ENCODE results near the gene PITPNC1.
A peak's percentile ranks its signal among the peaks of the same experiment; 100 is the strongest.

PITPNC1 gene

GRCh38 chr17:67439269-67439668 lies 62.2 kb downstream of the PITPNC1 start:
- TF ChIP-seq REST (IDR thresholded peaks at IDR 0.05; ENCODE audit: insufficient read depth in 1 of 2, low read depth in 2 of 2, low read length in 2 of 2) (no peak), FOXP2 (optimal IDR thresholded peaks at IDR 0.05; ENCODE audit: borderline replicate concordance, extremely low read depth, extremely low read length, insufficient read depth) (no peak), TAF1 (IDR thresholded peaks at IDR 0.05; ENCODE audit: borderline replicate concordance, insufficient read depth, low read length) (no peak), SIN3A (IDR thresholded peaks at IDR 0.05; ENCODE audit: borderline replicate concordance, insufficient read depth, low read length) (no peak), POLR2AphosphoS5 (IDR thresholded peaks at IDR 0.05; ENCODE audit: low read depth, low read length) (no peak)

GRCh38 chr17:67440277-67441051 lies 63.4 kb downstream of the PITPNC1 start:
- TF ChIP-seq REST (IDR thresholded peaks at IDR 0.05; ENCODE audit: insufficient read depth in 1 of 2, low read depth in 2 of 2, low read length in 2 of 2) = no peak
- no peak for TF ChIP-seq SIN3A (IDR thresholded peaks at IDR 0.05; ENCODE audit: borderline replicate concordance, insufficient read depth, low read length)
- TF ChIP-seq POLR2AphosphoS5 (IDR thresholded peaks at IDR 0.05; ENCODE audit: low read depth, low read length) = no peak
- TF ChIP-seq FOXP2 (optimal IDR thresholded peaks at IDR 0.05; ENCODE audit: borderline replicate concordance, extremely low read depth, extremely low read length, insufficient read depth) = no peak
- TF ChIP-seq TAF1 (IDR thresholded peaks at IDR 0.05; ENCODE audit: borderline replicate concordance, insufficient read depth, low read length) = no peak

- TF ChIP-seq SIN3A (IDR thresholded peaks at IDR 0.05; ENCODE audit: borderline replicate concordance, insufficient read depth, low read length) = peak; percentile 40; the same call in 1 of the 2 replicates
- TF ChIP-seq FOXP2 (optimal IDR thresholded peaks at IDR 0.05; ENCODE audit: borderline replicate concordance, extremely low read depth, extremely low read length, insufficient read depth) = peak; percentile 89
- no peak for TF ChIP-seq TAF1 (IDR thresholded peaks at IDR 0.05; ENCODE audit: borderline replicate concordance, insufficient read depth, low read length)
- TF ChIP-seq POLR2AphosphoS5 (IDR thresholded peaks at IDR 0.05; ENCODE audit: low read depth, low read length) = 0 out of 2 replicates have a peak, but pooled peaks have one; percentile 21
- no peak; a peak in 1 of 4 replicates for TF ChIP-seq REST (IDR thresholded peaks at IDR 0.05; ENCODE audit: insufficient read depth in 1 of 2, low read depth in 2 of 2, low read length in 2 of 2)
These were observed 64.2 kb downstream of the PITPNC1 start for GRCh38 chr17:67441052-67441895.

GRCh38 chr17:67441896-67442219 lies 64.8 kb downstream of the PITPNC1 start:
- TF ChIP-seq REST (IDR thresholded peaks at IDR 0.05; ENCODE audit: insufficient read depth in 1 of 2, low read depth in 2 of 2, low read length in 2 of 2) (no peak), TAF1 (IDR thresholded peaks at IDR 0.05; ENCODE audit: borderline replicate concordance, insufficient read depth, low read length) (no peak), POLR2AphosphoS5 (IDR thresholded peaks at IDR 0.05; ENCODE audit: low read depth, low read length) (no peak), FOXP2 (optimal IDR thresholded peaks at IDR 0.05; ENCODE audit: borderline replicate concordance, extremely low read depth, extremely low read length, insufficient read depth) (no peak), SIN3A (IDR thresholded peaks at IDR 0.05; ENCODE audit: borderline replicate concordance, insufficient read depth, low read length) (no peak)

Data from PFSK-1 (cell line).